Nucleus accumbens (tissue), 56 donors: ENCODE data around the gene KIF16B.

ENCODE experiments used
- DNase-seq, 56 donors: peaks; one replicate each; lab custom pipeline; 2025; lab: John Stamatoyannopoulos, UW

KIF16B gene

DNA sequence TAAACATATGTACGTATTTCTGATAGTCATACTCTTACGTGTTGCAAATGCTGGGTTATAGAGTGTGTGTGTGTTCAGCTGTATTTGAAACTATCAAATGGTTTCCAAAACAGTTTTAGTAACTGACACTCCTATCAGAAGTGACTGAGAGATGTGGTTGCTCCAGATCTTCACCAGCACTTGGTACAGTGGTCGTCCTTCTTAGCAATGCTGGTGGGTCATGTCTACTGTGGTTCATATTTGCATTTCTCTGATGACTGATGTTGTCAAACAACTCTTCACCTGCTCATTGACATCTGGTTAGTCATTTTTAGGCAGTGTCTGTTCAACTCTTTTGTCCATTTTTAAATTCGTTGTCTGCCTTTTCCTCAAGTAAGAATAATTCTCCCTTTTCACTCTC is 259.3 kb downstream of the KIF16B start:
- DNase-seq, result no peak

- DNase-seq, result no peak
Observed at GRCh38 chr20:16312998-16313397, 260.2 kb downstream of the KIF16B start.

DNA sequence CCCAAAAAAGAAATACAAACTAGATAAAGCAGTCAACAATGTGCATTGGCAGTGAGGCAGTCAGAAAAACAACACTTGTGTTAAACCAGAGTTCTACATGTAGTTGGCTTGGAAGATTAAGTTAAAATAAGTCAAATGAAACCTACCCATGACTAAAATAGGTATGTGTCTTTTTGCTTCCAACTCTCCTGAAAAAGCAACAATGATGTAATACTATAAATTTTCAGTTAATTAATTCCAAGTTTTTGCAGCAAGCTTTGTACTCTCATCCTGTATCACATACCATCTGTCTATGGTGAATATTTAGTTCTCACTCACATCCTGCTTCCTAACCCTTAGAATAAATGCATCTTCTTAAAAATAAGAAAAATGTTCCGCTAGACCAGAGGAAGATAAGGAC is 261.5 kb downstream of the KIF16B start:
- no peak for DNase-seq

DNA sequence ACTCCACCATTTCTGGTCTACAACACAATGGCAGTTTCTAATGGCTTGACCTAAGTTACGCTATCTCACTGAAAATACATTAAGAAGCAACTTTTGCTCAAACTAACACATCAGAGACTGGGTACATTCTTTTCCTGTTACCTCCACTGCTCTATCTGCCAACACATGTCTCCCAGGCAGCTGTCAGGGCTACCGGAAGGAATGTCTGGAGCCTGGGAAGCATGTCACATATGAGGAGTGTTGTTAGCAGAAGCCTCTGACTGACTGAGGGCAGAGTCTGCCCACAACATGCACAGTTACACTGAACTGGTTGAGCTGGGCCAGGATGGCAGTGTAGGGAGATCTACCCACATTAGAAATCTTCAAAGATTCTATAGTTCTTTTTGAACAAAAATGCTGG is 264.5 kb downstream of the KIF16B start:
- no peak for DNase-seq

- no peak for DNase-seq
Observed at GRCh38 chr20:16302818-16303217, 270.4 kb downstream of the KIF16B start.

- no peak for DNase-seq
Observed at GRCh38 chr20:16301986-16302385, 271.3 kb downstream of the KIF16B start.

DNA sequence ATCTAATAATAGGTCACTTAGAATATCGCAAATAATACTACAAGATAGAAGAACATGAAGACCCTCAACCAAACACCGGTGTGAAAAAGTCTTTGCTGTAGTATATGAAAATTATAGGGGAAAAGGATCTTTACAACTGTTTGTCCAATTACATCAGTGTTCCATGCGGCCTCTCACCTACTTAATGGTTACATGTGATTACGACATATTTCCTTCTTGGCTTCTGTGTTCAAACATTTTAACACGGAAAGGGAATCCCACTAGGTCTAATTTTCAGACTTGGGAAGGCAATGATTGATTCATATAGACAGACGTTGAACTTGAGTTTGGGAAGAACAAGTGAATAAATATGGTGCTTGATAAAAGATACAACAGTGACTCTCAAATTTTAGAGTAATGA is 273.4 kb downstream of the KIF16B start:
- DNase-seq, result no peak

- DNase-seq, result no peak
Observed at GRCh38 chr20:16296931-16297330, 276.3 kb downstream of the KIF16B start.

DNA sequence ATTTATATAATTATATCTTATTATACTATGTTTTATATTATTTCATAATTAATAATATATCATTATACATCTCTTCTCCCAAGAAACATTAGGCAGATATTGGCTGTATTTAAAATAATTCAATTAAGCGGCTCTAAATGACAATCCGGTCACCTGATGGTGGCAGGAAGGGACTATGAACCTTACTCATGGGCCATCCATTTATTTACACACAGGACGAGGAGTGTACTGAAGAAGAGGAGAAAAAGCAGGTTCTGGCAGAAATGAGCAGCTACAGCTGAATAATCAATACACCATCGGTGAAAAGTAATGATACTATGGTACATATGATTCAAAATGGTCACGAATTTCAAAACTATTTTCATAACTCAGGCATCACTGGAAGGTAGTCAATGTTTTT is 277.7 kb downstream of the KIF16B start:
- DNase-seq, result no peak

DNA sequence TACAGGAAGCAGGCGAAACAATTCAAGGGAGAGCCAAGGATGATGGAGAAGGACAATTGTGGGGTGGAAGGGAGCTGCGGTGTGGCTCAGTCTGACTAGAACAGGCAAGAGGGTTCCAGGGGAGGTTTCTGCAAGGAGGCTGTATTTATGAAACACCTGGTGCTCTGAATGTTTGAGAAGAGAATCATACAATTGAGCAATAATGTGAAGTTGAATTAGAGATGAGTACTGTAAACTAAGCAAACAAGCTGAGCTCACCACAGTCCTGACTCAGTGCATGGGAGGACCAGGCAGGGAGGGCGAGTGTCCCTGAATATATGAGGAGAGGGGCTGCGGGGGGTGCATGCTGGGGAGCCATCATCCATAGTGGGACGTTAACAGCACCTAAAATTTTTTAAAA is 279.7 kb downstream of the KIF16B start:
- no peak for DNase-seq

- DNase-seq, result no peak
Observed at GRCh38 chr20:16292226-16292880, 280.9 kb downstream of the KIF16B start.

GRCh38 chr20:16290358-16290757 is 282.9 kb downstream of the KIF16B start:
- DNase-seq, result no peak

DNA sequence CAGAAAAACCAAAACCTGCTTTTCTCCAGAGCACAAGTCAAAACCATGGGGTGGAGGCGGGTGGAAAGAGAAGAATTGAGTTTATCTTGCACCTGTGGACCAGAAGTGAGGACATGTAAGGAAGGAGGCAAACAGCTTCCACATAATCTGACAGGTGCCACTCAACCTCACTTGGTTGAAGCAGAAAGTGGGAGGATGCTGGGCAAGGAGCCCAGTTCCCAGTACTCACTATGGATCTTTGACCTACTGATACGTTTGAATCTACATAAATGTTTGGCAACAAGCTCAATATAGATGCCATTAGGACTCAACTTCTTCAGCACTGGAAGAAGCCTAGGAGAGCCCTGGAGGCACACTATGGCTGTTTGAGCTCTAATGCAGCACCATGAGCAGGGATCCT is 285.5 kb downstream of the KIF16B start:
- no peak for DNase-seq

GRCh38 chr20:16286601-16287000 is 286.6 kb downstream of the KIF16B start:
- DNase-seq, result no peak

GRCh38 chr20:16284385-16285100 is 288.7 kb downstream of the KIF16B start:
- no peak for DNase-seq

DNA sequence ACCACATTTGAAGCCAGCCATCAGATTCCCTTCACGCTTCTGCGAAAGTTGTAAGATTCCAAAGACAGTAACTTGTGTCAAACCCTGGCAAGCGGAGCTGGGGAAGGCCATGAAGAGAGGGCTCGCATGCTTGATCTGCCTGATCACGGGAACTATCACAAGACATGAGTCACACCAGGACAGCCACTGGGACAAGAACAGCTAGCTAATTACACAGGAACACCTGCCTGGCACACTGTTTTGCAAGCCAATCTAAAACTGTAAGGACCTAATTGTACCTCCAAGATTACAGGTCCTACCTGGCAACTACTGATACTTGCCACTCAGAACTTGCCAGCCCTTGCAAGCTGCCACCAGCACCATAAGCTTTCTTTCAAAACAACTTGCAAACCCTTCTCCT is 289.3 kb downstream of the KIF16B start:
- DNase-seq, result no peak

GRCh38 chr20:16283307-16283706 is 289.9 kb downstream of the KIF16B start:
- no peak for DNase-seq

DNA sequence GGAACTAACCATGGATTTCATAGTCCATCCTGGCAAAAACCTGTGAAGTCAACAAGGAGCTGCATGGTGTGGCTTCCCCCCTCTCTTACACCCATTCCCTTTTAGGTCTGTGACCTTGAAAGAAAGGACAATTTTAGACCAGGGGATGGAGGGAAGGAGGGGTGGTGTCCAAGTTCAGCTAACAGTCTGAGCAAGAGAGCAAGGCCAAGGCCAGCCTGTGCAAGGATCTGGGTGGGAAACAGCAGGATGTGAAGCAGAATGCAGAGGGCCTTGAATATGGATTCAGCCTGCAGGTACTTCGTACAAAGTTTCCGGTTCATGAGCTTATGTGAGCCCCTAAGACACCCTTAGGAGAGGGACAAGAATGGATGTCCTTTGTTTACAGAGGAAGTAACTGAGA is 293.0 kb downstream of the KIF16B start:
- no peak for DNase-seq

DNA sequence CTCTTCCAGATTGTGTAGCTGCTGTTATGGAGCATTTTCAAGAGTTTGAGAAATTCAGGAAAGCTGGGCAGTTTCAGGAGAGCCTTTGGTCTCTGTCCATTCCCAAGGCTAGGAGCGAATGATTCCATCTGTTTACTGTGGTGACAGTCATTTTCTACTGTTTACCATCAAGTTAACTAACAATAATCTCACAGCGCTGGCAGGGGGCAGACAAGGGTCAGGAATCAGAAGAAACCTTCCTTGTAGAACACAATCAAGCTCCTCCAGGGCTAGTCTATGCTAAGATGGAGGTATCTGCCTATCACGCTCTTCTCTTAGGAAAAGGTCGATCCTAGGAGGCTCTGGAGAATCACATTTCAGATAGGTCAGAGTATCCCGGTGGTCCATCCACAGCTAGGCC is 293.9 kb downstream of the KIF16B start:
- peak in 1 of 56 donors; percentile 1 for DNase-seq

DNA sequence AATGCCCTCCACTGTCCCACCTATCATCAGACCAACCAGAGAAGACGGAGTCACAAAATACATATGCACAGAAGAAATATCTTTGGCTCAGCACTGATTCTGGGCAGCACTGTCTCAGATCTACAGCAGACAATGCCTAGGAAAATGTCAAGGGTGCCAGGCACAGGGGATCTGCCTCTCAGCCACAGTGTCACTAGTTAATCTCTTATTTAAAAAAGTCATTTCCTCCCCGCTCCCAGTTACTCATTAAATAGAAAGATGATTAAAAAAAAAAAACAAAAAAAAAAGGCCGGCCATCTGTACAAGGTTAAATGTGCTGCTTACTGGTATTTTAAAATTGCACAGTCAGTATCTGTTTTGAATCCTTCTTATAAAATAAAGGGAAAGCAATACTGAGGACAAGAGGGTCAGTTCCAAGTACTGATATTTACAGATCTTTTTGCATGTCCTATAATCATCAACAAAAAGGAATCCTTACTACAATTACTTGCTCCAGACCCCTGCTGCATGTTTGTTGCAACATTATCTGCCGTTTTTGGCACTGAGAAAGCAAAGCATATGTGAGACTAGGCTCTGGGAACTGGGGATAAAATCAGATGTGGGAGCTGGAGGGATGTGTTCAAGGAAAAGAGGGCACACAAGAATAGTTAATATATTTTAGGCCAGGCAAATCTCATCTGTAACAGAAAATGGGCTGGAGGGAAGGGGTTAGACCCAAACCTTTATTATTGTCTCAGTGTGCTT is 299.3 kb downstream of the KIF16B start:
- no peak for DNase-seq

DNA sequence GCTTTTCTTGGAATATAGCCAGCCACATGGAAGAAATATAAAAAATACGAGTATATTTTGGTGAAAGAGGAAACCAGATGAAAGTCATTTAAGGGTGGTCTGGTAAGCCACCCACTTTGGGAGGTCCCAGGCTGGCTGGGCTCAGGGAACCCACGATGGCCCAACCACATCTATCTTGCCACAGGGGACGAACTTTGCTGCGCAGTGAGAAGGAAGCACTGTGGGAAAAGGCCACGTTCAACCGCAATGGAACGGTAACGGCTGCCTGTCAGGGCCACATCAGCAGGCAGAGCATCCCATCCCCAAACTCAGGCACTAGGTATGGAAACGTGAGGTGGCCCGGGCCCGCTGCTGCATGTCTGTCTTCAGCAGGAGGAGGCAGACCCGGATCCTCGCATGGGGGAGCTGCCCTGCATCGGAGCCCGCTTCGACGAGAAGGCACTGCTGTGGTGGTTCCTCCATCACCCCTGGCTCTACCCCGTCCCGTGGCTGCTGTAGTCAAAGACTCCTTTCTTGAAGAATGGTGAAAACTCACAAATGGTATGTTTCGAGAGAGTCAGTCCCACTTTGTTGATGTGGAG is 300.4 kb downstream of the KIF16B start:
- no peak for DNase-seq
